SHP77 (cell line): ENCODE measurements around the gene ABCB1.
"Not testable (repeated sequence)": the region's sequence is repeated elsewhere in the genome, so short reads cannot be mapped to it uniquely, and the experiment has no call there.

Experiments used
- DNase-seq, 2 experiments: peaks; one replicate each; lab custom pipeline; 2025; lab: John Stamatoyannopoulos, UW

ABCB1 gene

DNA sequence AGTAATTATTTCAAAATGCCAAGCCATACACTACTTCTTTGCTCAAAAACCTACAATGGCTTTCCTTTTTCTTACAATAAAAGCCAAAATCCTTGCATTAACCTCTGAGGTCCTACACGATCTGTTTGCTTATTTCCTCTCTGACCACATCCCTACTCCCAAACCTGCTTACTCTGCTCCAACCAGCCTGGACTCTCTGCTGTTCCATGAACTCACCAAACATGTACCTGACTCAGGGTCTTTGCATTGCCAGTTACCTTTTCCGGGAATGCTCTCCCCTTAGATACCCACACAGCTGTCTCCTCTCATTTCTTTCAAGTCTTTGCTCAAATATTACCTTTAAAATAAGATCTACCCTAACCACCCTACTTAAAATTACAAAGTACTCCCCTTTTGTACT, 127.5 kb downstream of the ABCB1 start:
- no peak for DNase-seq

- no peak for DNase-seq
These were observed 129.2 kb downstream of the ABCB1 start for GRCh38 chr7:87471473-87471872.

DNA sequence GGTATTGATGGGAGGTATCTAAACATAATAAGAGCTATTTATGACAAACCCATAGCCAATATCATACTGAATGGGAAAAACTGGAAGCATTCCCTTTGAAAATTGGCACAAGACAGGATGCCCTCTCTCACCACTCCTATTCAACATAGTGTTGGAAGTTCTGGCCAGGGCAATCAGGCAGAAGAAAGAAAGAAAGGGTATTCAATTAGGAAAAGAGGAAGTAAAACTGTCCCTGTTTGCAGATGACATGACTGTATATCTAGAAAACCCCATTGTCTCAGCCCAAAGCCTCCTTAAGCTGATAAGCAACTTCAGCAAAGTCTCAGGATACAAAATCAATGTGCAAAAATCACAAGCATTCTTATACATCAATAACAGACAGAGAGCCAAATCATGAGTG, 131.5 kb downstream of the ABCB1 start:
- DNase-seq = not testable (repeated sequence)

DNA sequence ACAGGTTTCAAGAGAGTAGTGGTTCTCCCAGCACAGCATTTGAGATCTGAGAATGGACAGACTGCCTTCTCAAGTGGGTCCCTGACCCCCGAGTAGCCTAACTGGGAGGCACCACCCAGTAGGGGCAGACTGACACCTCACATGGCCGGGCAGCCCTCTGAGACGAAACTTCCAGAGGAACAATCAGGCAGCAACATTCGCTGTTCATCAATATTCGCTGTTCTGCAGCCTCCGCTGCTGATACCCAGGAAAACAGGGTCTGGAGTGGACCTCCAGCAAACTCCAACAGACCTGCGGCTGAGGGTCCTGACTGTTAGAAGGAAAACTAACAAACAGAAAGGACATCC, 135.2 kb downstream of the ABCB1 start:
- not testable (repeated sequence) for DNase-seq

- DNase-seq = peak; percentile 61 to 64
These were observed 135.7 kb downstream of the ABCB1 start for GRCh38 chr7:87464830-87465533.

DNA sequence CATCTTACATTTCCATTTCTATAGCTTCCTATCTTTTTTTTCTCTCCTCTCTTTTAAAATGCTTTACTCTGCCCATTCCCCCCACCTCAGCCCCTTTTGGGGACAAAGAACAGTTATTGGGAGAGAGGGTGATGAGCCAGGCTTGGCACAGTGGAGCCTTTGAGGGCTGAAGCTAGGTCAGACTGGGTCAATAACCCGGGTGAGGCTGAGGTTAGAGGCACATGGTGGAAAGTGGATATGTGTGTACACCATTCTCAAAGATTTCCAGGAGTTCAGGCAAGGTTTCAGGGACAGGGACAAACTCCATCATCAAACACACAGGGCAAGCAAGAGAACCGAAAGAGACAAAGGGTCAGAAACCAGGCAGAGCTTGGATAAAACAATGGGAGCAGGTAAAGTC, 136.7 kb downstream of the ABCB1 start:
- no peak for DNase-seq

DNA sequence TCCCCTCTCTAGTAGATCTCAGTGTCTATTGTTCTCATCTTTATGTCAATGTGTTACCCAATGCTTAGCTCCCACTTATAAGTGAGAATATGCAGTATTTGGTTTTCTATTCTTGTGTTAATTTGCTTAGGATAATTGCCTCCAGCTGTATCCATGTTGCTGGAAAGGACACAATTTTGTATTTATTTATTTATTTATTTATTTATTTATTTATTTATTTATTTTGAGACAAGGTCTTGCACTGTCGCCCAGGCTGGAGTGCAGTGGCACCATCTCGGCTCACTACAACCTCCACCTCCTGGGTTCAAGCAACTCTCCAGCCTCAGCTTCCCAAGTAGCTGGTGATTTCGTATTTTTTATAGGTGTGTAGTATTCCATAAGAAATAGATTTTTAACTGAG, 140.2 kb downstream of the ABCB1 start:
- DNase-seq = not testable (repeated sequence)

- DNase-seq = no peak
These were observed 140.7 kb downstream of the ABCB1 start for GRCh38 chr7:87459941-87460340.

DNA sequence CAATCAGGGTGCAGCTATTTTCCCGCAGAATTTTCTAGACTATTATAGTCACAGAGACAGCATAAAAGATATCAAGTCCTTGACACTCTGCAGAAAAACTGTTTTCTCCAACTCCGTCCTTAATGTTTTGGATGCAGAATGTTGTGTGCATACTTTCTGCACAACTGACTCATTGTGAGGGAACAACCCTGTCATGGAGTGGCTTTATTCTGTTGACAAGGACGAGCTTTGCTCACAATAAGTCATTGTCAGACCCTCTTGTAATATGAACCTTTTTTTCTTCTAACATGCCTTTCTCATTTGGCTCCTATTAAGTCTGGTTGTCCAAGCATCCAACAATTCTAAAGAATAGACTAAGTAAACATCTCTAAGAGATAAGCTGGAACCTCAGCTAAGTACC, 142.5 kb downstream of the ABCB1 start:
- no peak for DNase-seq

GRCh38 chr7:87456247-87456646, 144.4 kb downstream of the ABCB1 start:
- DNase-seq = no peak
